Activated CD4-positive, alpha-beta T cell treated with anti-CD3 and anti-CD28 coated beads, Interleukin-10, Interleukin-2, amounts not matched to agents 100 ng/mL and 50 ng/mL, durations not matched to agents 16 hours and 8 hours (primary cell): ENCODE measurements around the gene GALNT2.
A peak's percentile ranks its signal among the peaks of the same experiment; 100 is the strongest.

Source experiments
- DNase-seq: peaks from one replicate; pipeline ENCODE4 v3.0.0-alpha.2; 2020

GALNT2 gene

GRCh38 chr1:230287674-230288315 lies 220.8 kb downstream of the GALNT2 start:
- DNase-seq = no peak

- DNase-seq = no peak
Measured at GRCh38 chr1:230288641-230289349, 221.8 kb downstream of the GALNT2 start.

GRCh38 chr1:230289350-230289644 lies 222.3 kb downstream of the GALNT2 start:
- DNase-seq = no peak

GRCh38 chr1:230291731-230292620 lies 224.9 kb downstream of the GALNT2 start:
- DNase-seq = no peak

- DNase-seq = no peak
Measured at GRCh38 chr1:230292689-230293389, 225.8 kb downstream of the GALNT2 start.

- no peak for DNase-seq
Measured at GRCh38 chr1:230293390-230293700, 226.3 kb downstream of the GALNT2 start.

GRCh38 chr1:230295367-230295766 lies 228.3 kb downstream of the GALNT2 start:
- DNase-seq = no peak

GRCh38 chr1:230299191-230300006 lies 232.4 kb downstream of the GALNT2 start:
- no peak for DNase-seq

- no peak for DNase-seq
Measured at GRCh38 chr1:230300322-230301301, 233.6 kb downstream of the GALNT2 start.

GRCh38 chr1:230301322-230301721 lies 234.3 kb downstream of the GALNT2 start:
- DNase-seq = no peak

GRCh38 chr1:230301822-230302221 lies 234.8 kb downstream of the GALNT2 start:
- DNase-seq = no peak

- no peak for DNase-seq
Measured at GRCh38 chr1:230303069-230303468, 236.0 kb downstream of the GALNT2 start.

GRCh38 chr1:230303822-230304221 lies 236.8 kb downstream of the GALNT2 start:
- peak; percentile 26 for DNase-seq

- peak; percentile 76 for DNase-seq
Measured at GRCh38 chr1:230306169-230306568, 239.1 kb downstream of the GALNT2 start.

- DNase-seq = no peak
Measured at GRCh38 chr1:230307213-230307612, 240.2 kb downstream of the GALNT2 start.

- DNase-seq = no peak
Measured at GRCh38 chr1:230308039-230308438, 241.0 kb downstream of the GALNT2 start.

GRCh38 chr1:230308821-230309220 lies 241.8 kb downstream of the GALNT2 start:
- DNase-seq = no peak

- DNase-seq = no peak
Measured at GRCh38 chr1:230309646-230310177, 242.7 kb downstream of the GALNT2 start.

- DNase-seq = peak; percentile 68
Measured at GRCh38 chr1:230310381-230311163, 243.5 kb downstream of the GALNT2 start.

- no peak for DNase-seq
Measured at GRCh38 chr1:230312676-230313075, 245.6 kb downstream of the GALNT2 start.
